K562 (cell line): ENCODE measurements around the gene TRAK1. TPM values are rescaled to one million over a fixed set of nuclear protein-coding genes. Genes with fewer than 3 reads are reported as not detected.

Source experiments
- CUX1 ChIP-seq: fragments of 200-800 bp; sonication (Bioruptor generic); IDR thresholded peaks from 2 replicates; pipeline ENCODE4 v1.6.1; 2016; ENCODE audit warnings: missing genetic modification characterization, missing compliant biosample characterization
- DEAF1 ChIP-seq: fragments of 450-650 bp; formaldehyde crosslinking; IDR thresholded peaks from 2 replicates; pipeline ENCODE4 v1.4.0; 2020; ENCODE audit warnings: mild to moderate bottlenecking, moderate library complexity
- E2F4 ChIP-seq: sonication (generic); formaldehyde crosslinking; IDR thresholded peaks from 2 replicates; pipeline ENCODE4 v1.8.0; 2022; ENCODE audit warnings: mild to moderate bottlenecking, low read depth, missing genetic modification reagents
- MAFG ChIP-seq: fragments of 450-650 bp; conservative IDR thresholded peaks from 2 replicates; pipeline ENCODE4 v1.6.1; 2016; ENCODE audit warnings: missing genetic modification characterization, missing compliant biosample characterization
- OTX1 ChIP-seq: fragments of 450-650 bp; formaldehyde crosslinking; IDR thresholded peaks from 2 replicates; pipeline ENCODE4 v1.4.0; 2022; ENCODE audit warnings: mild to moderate bottlenecking
- POLR2G ChIP-seq: fragments of 200-400 bp; formaldehyde crosslinking; IDR thresholded peaks from 2 replicates; pipeline ENCODE4 v1.6.1; 2017; ENCODE audit warnings: low read depth, mild to moderate bottlenecking, antibody characterized with exemption, low read length, moderate library complexity
- POLR3A ChIP-seq: IDR thresholded peaks from 2 replicates; pipeline ENCODE4 v1.6.1; 2011; ENCODE audit warnings: borderline replicate concordance, mild to moderate bottlenecking, moderate library complexity; ENCODE audit not compliant: insufficient read length, insufficient read depth; ENCODE audit errors: extremely low read depth
- RAD21 ChIP-seq, 2 experiments: fragments of 250-450 bp in 1 of 2; fragments of 450-650 bp in 1 of 2; sonication (Bioruptor Pico) in 1 of 2; formaldehyde crosslinking in 1 of 2; IDR thresholded peaks in 1 of 2; conservative IDR thresholded peaks in 1 of 2; 2 replicates each; pipeline versions ENCODE4 v1.4.0 to v1.8.0; 2020 to 2022; ENCODE audit warnings: mild to moderate bottlenecking in 2 of 2, moderate library complexity in 1 of 2
- TSHZ1 ChIP-seq: fragments of 250-450 bp; sonication (Bioruptor Pico); IDR thresholded peaks from 2 replicates; pipeline ENCODE4 v1.4.0; 2020; ENCODE audit warnings: mild to moderate bottlenecking, moderate library complexity
- USF2 ChIP-seq: sonication (generic); formaldehyde crosslinking; IDR thresholded peaks from 2 replicates; pipeline ENCODE4 v1.5.0; 2020; ENCODE audit warnings: missing genetic modification reagents
- polyA plus RNA-seq, 8 experiments: library from polyadenylated mRNA; depleted of rRNA in 4 of 8; stranded (reverse) in 5 of 8; unstranded in 3 of 8; fragments of >200 nt; fragmentation: Nextera tagmentation in 2 of 8; fragmentation: Illumina TruSeq in 1 of 8; extraction: Ambion mirVana in 2 of 8; extraction: Trizol in 1 of 8; gene quantifications; 2 replicates each; pipeline versions ENCODE4 v1.2.1 to v1.2.3, GENCODE V29; 2011 to 2014; ENCODE audit warnings: inconsistent platforms in 1 of 8, missing spikeins in 1 of 8
- total RNA-seq, 7 experiments: library from RNA; depleted of rRNA in 6 of 7; stranded (reverse); fragments of >200 nt in 6 of 7; fragmentation: Illumina TruSeq in 2 of 7; extraction: Trizol in 2 of 7; gene quantifications; 2 replicates each; pipeline versions ENCODE4 v1.2.1 to v1.2.3, GENCODE V29; 2011 to 2021; ENCODE audit warnings: low replicate concordance in 1 of 7

The TRAK1 gene
- total and polyA plus RNA-seq, 9 of the 15 experiments (the other 6 are each of a cell fraction or from before 2014, with no cell fraction given) = 5.3 to 28.5 (median 17.5) TPM

- TF ChIP-seq CUX1 (CRISPR knock-in tag) (no peak), TSHZ1 (CRISPR knock-in tag) (no peak), DEAF1 (peak; percentile 38), OTX1 (CRISPR knock-in tag) (no peak), USF2 (CRISPR knock-in tag) (no peak), POLR3A (no peak), MAFG (tag) (no peak), POLR2G (no peak), RAD21 (CRISPR knock-in tag; conservative IDR thresholded peaks at IDR 0.05 in 1 of 2, IDR thresholded peaks at IDR 0.05 in 1 of 2) (peak; percentile 52 to 79), E2F4 (CRISPR knock-in tag) (no peak)
Observed at GRCh38 chr3:42228796-42229195, 137.6 kb downstream of the TRAK1 start (continued).
